ENCODE measurements around the gene PAGE2B.

Gene PAGE2B

DNA sequence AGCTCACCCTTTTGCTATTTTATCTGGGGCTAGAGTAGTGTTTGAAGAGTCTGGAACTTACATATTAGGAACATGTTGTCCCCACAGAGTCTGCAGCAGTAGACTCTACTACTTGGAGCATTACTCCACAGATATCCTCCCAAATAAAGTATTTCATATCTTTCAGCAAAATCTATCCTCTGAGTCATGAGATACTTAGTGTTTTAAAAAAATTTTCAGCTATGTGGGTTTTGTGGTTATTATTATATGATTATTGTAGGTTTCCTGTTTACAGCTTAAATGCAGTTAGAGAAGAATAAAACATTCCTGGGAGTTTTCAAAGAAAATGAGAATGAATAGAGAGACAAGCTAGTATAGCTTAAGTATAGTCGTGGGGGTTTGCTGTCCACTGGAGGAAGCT, 44.9 kb downstream of the PAGE2B start:
- TF ChIP-seq, protein P1, sequence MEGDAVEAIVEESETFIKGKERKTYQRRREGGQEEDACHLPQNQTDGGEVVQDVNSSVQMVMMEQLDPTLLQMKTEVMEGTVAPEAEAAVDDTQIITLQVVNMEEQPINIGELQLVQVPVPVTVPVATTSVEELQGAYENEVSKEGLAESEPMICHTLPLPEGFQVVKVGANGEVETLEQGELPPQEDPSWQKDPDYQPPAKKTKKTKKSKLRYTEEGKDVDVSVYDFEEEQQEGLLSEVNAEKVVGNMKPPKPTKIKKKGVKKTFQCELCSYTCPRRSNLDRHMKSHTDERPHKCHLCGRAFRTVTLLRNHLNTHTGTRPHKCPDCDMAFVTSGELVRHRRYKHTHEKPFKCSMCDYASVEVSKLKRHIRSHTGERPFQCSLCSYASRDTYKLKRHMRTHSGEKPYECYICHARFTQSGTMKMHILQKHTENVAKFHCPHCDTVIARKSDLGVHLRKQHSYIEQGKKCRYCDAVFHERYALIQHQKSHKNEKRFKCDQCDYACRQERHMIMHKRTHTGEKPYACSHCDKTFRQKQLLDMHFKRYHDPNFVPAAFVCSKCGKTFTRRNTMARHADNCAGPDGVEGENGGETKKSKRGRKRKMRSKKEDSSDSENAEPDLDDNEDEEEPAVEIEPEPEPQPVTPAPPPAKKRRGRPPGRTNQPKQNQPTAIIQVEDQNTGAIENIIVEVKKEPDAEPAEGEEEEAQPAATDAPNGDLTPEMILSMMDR (IDR thresholded peaks at IDR 0.05; ENCODE audit: control insufficient read depth, insufficient read depth, low read depth, low read length, missing control alignments) = no peak
- H3K4me3 ChIP-seq (ENCODE audit: control insufficient read depth, low read depth, low read length) = no peak overlapping the region
- no peak for DNase-seq (ENCODE audit: low read depth)

DNA sequence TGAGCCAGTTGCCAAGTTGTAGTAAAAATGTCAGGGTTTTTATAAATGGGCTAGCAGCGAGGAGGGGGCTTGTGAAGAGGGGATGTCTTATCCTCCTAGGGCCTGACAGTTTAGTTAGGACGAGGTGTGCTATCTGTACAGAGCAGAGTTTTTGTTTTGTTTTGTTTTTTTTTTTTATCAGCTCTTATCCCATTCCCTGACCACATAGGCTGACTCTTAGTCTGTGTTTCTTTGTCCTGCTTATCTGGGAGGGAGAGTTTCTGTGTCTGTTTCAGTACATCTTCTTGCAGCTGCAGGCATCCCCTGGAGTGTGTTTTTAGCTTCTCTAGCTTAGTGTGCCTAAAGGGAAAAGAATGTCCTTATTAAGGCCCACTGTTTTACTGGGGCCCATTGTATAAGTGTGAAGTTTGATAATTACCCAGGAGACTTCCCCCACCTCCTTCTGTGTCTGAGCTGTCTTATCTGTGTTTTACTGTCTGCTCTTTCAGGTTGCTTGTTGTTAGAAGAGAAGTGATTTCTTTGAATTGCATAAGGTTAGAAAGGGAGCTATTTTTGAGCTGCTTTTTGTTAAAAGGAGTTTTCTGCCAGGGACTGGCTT, 46.0 kb downstream of the PAGE2B start:
- no peak for DNase-seq (ENCODE audit: low read depth)
- TF ChIP-seq, protein P1 (IDR thresholded peaks at IDR 0.05; ENCODE audit: control insufficient read depth, insufficient read depth, low read depth, low read length, missing control alignments) = no peak
- H3K4me3 ChIP-seq (ENCODE audit: control insufficient read depth, low read depth, low read length) = no peak overlapping the region

DNA sequence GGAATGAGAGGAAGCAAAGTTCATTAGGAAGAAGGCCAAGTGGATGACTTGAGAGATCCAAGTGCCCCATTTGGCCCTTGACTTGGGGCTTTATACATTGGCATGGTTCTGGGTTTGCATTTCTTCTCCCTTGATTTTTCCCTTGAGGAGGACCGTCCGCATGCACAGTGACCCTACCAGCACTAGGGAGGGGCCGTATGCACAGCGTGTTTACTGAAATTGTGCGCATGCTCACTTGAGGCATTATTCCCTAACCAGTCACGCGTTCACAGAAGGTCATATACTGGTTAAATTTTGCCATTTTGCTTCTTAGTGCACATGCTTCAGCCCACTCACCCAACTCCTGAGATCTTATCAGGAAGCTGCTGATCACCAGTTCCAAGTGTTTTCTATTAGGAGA, 49.1 kb downstream of the PAGE2B start:
- H3K4me3 ChIP-seq (ENCODE audit: control insufficient read depth, low read depth, low read length) = no peak overlapping the region
- DNase-seq (ENCODE audit: low read depth) = no peak
- TF ChIP-seq, protein P1 (IDR thresholded peaks at IDR 0.05; ENCODE audit: control insufficient read depth, insufficient read depth, low read depth, low read length, missing control alignments) = no peak

DNA sequence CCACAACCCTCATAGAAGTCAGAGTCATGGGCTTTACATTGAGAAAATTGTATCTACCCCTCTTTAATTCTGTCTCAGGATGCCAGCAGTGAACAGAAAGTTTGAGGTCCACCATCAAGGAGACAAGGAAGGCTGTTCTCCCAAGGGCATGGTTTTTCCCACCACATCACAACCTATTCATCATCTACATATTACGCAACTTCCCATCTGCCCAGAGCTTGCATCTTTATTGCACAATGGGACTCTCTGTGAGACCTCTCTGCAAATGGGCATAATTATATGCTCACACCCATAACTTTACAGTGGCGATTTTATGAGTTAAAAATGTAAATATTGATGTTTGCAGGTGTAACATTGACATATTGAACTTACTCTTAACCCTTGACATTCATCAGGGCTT, 52.9 kb downstream of the PAGE2B start:
- TF ChIP-seq, protein P1 (IDR thresholded peaks at IDR 0.05; ENCODE audit: control insufficient read depth, insufficient read depth, low read depth, low read length, missing control alignments) = no peak
- no peak for DNase-seq (ENCODE audit: low read depth)

More for the DNA sequence above, 52.9 kb downstream of the PAGE2B start:
- H3K4me3 ChIP-seq (ENCODE audit: control insufficient read depth, low read depth, low read length) = no peak overlapping the region
